NCI-H2081 treated with DMSO at 0.1 percent for 48 hours (cell line): Measurements from ENCODE around the gene NAE1.

Source experiments
- DNase-seq: peaks from one replicate; lab custom pipeline; 2025; lab: John Stamatoyannopoulos, UW

Gene NAE1

GRCh38 chr16:66850115-66850815, 19.5 kb upstream of the NAE1 start:
- no peak for DNase-seq

GRCh38 chr16:66849549-66849948, 18.8 kb upstream of the NAE1 start:
- no peak for DNase-seq

GRCh38 chr16:66849021-66849420, 18.2 kb upstream of the NAE1 start:
- no peak for DNase-seq

- no peak for DNase-seq
Observed at GRCh38 chr16:66848172-66848571, 17.4 kb upstream of the NAE1 start.

GRCh38 chr16:66847533-66848067, 16.8 kb upstream of the NAE1 start:
- DNase-seq, result no peak

- no peak for DNase-seq
Observed at GRCh38 chr16:66846831-66847230, 16.1 kb upstream of the NAE1 start.

GRCh38 chr16:66846266-66846665, 15.5 kb upstream of the NAE1 start:
- DNase-seq, result no peak

GRCh38 chr16:66845791-66846221, 15.0 kb upstream of the NAE1 start:
- DNase-seq, result no peak

GRCh38 chr16:66845080-66845410, 14.3 kb upstream of the NAE1 start:
- DNase-seq, result no peak

GRCh38 chr16:66844342-66845079, 13.7 kb upstream of the NAE1 start, which contains the start of gene CA7:
CA7 (plus strand) TSS chr16:66844414; CDS start chr16:66844488, 74 bp downstream.
- no peak for DNase-seq

- no peak for DNase-seq
Observed at GRCh38 chr16:66844009-66844341, 13.2 kb upstream of the NAE1 start.

GRCh38 chr16:66843191-66843590, 12.4 kb upstream of the NAE1 start:
- no peak for DNase-seq

- no peak for DNase-seq
Observed at GRCh38 chr16:66842765-66843164, 12.0 kb upstream of the NAE1 start.

- DNase-seq, result no peak
Observed at GRCh38 chr16:66841366-66841765, 10.6 kb upstream of the NAE1 start.

- no peak for DNase-seq
Observed at GRCh38 chr16:66840883-66841282, 10.1 kb upstream of the NAE1 start.

- DNase-seq, result no peak
Observed at GRCh38 chr16:66834746-66835145, 4.0 kb upstream of the NAE1 start.

GRCh38 chr16:66832661-66833305, 2.0 kb upstream of the NAE1 start:
- DNase-seq, result no peak

- no peak for DNase-seq
Observed at GRCh38 chr16:66832190-66832589, 1.4 kb upstream of the NAE1 start.

GRCh38 chr16:66824006-66824405, 6.8 kb downstream of the NAE1 start:
- no peak for DNase-seq

- DNase-seq, result no peak
Observed at GRCh38 chr16:66814734-66815133, 16.0 kb downstream of the NAE1 start.

- DNase-seq, result no peak
Observed at GRCh38 chr16:66811043-66811442, 19.7 kb downstream of the NAE1 start.

GRCh38 chr16:66810391-66810790, 20.4 kb downstream of the NAE1 start:
- DNase-seq, result no peak

- DNase-seq, result no peak
Observed at GRCh38 chr16:66809765-66810164, 21.0 kb downstream of the NAE1 start.
